Panc1 (cell line): ENCODE data around the gene TTC28. TPM values are rescaled to one million over a fixed set of nuclear protein-coding genes. Genes with fewer than 3 reads are reported as not detected.

ENCODE experiments used
- ATAC-seq: fragments of 200-7000 bp; cut with Tn5 transposase; 2 replicates; pipeline ENCODE4 v1.9.1; 2020; ENCODE audit warnings: mild to moderate bottlenecking, moderate library complexity
- BruUV-seq: library from RNA; stranded (reverse); fragments of 400-500 nt; replicated peaks from 2 replicates; lab custom pipeline; 2021; lab: Mats Ljungman, UMichigan
- CTCF ChIA-PET: fragments of 300-600 bp; sonication (Branson Sonifier 250); formaldehyde crosslinking; loops from one replicate; lab custom pipeline; 2022; ENCODE audit warnings: antibody characterized with exemption; lab: Charles Lee
- POLR2A ChIA-PET: fragments of 300-600 bp; sonication (Branson Sonifier 250); formaldehyde crosslinking; loops from one replicate; lab custom pipeline; 2022; ENCODE audit warnings: antibody characterized with exemption; lab: Charles Lee
- DNase-seq: peaks from one replicate; pipeline ENCODE4 v3.0.0-alpha.2; 2010; ENCODE audit warnings: low read depth, low spot score
- H3K27ac ChIP-seq: 2 replicates; pipeline ENCODE4 v1.5.1; 2011; ENCODE audit warnings: mild to moderate bottlenecking, low read length, inconsistent platforms
- H3K27me3 ChIP-seq: fragments of 200-500 bp; sonication (Bioruptor generic); 2 replicates; pipeline ENCODE4 v1.6.0; 2014; ENCODE audit warnings: low read length, inconsistent platforms; ENCODE audit not compliant: control insufficient read depth, insufficient read depth
- H3K36me3 ChIP-seq: fragments of 200-500 bp; sonication (Bioruptor generic); 2 replicates; pipeline ENCODE4 v1.5.1; 2014; ENCODE audit warnings: inconsistent platforms, mild to moderate bottlenecking, low read length, moderate library complexity; ENCODE audit not compliant: control insufficient read depth, insufficient read depth
- H3K4me1 ChIP-seq: 2 replicates; pipeline ENCODE4 v1.5.1; 2011; ENCODE audit warnings: inconsistent platforms, mild to moderate bottlenecking, low read length, moderate library complexity; ENCODE audit not compliant: control insufficient read depth, insufficient read depth
- H3K4me3 ChIP-seq, 2 experiments: 2 replicates each; pipeline ENCODE4 v1.5.1; 2011 to 2012; ENCODE audit warnings: low read depth in 2 of 2, low read length in 2 of 2, mild to moderate bottlenecking in 2 of 2, inconsistent platforms in 1 of 2, moderate library complexity in 1 of 2
- H3K9me3 ChIP-seq: fragments of 200-500 bp; sonication (Bioruptor generic); 2 replicates; pipeline ENCODE4 v1.5.1; 2014; ENCODE audit warnings: low read depth, mild to moderate bottlenecking, inconsistent platforms, low read length, moderate library complexity; ENCODE audit not compliant: control insufficient read depth, insufficient read depth
- POLR2AphosphoS5 ChIP-seq: IDR thresholded peaks from 2 replicates; pipeline ENCODE4 v1.6.1; 2012; ENCODE audit warnings: mild to moderate bottlenecking, low read depth, low read length, moderate library complexity
- SIN3A ChIP-seq: IDR thresholded peaks from 2 replicates; pipeline ENCODE4 v1.6.1; 2012; ENCODE audit warnings: low read depth, mild to moderate bottlenecking, low read length, moderate library complexity, borderline replicate concordance; ENCODE audit not compliant: insufficient read depth
- TCF7L2 ChIP-seq: IDR thresholded peaks from 2 replicates; pipeline ENCODE4 v1.6.1; 2011; ENCODE audit warnings: mild to moderate bottlenecking, low read depth, low read length, inconsistent platforms
- in situ Hi-C: cut with HindIII; loops from 2 replicates; pipeline ENCODE4 v1.10.0; 2016; ENCODE audit warnings: low sequenced_read_pairs, low pct_unique_long_range_greater_than_20kb
- intact Hi-C: fragments of 100-400 bp; cut with micrococcal nuclease; formaldehyde crosslinking; loops from one replicate; pipeline ENCODE4 v1.10.0; 2022; ENCODE audit not compliant: unreplicated experiment
- total RNA-seq: library from RNA; stranded (reverse); gene quantifications from one replicate; pipeline ENCODE4 v1.2.1, GENCODE V29; 2021; ENCODE audit not compliant: unreplicated experiment
- TF ChIP-seq, protein P1 (sequence below), 2 experiments: IDR thresholded peaks; 2 replicates each; pipeline ENCODE4 v1.6.1; 2011 to 2012; ENCODE audit warnings: low read depth in 2 of 2, control low read depth in 1 of 2, low read length in 1 of 2, mild to moderate bottlenecking in 1 of 2, moderate library complexity in 1 of 2; ENCODE audit not compliant: insufficient read depth in 1 of 2
- TF ChIP-seq, protein P2 (sequence below): fragments of 450-650 bp; IDR thresholded peaks from 2 replicates; pipeline ENCODE4 v1.5.1; 2017; ENCODE audit warnings: mild to moderate bottlenecking

The TTC28 gene
- total RNA-seq, 1 experiment from 2014 or later: 24.8 TPM

DNA sequence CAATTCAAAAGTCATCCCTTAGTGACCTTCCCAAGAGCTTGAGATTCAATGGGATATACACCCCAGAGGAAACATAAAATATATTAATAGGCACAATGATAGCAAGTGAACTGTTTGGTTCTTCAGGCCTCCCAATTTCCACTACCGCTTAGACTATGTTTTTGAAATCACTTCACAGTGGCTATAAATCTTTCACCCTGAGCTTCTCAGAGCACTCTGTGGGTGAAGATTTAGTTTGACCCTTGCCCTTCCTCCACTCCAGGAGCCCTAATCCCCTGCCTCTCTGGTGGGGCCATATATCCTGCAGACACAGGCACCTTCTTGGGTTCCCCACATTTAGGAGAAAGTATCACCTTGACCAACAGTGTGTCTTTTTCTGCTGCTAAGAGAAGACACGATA, 573.7 kb downstream of the TTC28 start:
- H3K36me3 ChIP-seq: no peaks in the 10 kb centered on the region
- in situ Hi-C loops: no loop called here

DNA sequence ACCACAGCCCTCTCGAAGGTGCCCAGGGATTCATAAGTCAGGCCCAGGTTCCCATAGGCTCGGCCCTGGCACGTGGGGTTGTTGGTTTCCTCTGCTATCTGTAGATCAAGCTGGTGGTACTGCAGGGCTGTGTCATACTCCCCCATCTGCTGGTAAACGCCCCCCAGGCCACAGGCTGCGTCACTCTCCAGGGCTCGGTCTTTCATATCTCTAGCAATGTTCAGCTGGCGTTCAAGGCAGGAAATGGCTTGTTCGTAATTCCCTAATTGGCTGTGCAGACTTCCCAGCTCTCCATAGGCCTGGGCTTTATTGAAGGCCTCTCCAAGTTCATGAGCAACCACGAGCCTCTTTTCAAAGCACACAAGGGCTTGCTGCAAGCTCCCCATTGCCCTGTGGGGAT, 574.2 kb downstream of the TTC28 start:
- no peak overlapping the region for H3K4me3 ChIP-seq
- intact Hi-C loops: no loop called here
- no peaks in the 10 kb centered on the region for H3K4me1 ChIP-seq
- ATAC-seq (no peak), DNase-seq (no peak)
- no peaks in the 10 kb centered on the region for H3K9me3 ChIP-seq
- ChIA-PET POLR2A (no interaction called here), CTCF (no interaction called here)
- no peak overlapping the region for H3K27ac ChIP-seq
- no TSS peak for BruUV-seq
- no peaks in the 10 kb centered on the region for H3K27me3 ChIP-seq
- TF ChIP-seq SIN3A (no peak), POLR2AphosphoS5 (no peak), TCF7L2 (no peak)
- TF ChIP-seq, protein P1, sequence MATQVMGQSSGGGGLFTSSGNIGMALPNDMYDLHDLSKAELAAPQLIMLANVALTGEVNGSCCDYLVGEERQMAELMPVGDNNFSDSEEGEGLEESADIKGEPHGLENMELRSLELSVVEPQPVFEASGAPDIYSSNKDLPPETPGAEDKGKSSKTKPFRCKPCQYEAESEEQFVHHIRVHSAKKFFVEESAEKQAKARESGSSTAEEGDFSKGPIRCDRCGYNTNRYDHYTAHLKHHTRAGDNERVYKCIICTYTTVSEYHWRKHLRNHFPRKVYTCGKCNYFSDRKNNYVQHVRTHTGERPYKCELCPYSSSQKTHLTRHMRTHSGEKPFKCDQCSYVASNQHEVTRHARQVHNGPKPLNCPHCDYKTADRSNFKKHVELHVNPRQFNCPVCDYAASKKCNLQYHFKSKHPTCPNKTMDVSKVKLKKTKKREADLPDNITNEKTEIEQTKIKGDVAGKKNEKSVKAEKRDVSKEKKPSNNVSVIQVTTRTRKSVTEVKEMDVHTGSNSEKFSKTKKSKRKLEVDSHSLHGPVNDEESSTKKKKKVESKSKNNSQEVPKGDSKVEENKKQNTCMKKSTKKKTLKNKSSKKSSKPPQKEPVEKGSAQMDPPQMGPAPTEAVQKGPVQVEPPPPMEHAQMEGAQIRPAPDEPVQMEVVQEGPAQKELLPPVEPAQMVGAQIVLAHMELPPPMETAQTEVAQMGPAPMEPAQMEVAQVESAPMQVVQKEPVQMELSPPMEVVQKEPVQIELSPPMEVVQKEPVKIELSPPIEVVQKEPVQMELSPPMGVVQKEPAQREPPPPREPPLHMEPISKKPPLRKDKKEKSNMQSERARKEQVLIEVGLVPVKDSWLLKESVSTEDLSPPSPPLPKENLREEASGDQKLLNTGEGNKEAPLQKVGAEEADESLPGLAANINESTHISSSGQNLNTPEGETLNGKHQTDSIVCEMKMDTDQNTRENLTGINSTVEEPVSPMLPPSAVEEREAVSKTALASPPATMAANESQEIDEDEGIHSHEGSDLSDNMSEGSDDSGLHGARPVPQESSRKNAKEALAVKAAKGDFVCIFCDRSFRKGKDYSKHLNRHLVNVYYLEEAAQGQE (IDR thresholded peaks at IDR 0.05; ENCODE audit: insufficient read depth in 1 of 2, low read depth in 2 of 2, low read length in 1 of 2): no peak
- TF ChIP-seq, protein P2, sequence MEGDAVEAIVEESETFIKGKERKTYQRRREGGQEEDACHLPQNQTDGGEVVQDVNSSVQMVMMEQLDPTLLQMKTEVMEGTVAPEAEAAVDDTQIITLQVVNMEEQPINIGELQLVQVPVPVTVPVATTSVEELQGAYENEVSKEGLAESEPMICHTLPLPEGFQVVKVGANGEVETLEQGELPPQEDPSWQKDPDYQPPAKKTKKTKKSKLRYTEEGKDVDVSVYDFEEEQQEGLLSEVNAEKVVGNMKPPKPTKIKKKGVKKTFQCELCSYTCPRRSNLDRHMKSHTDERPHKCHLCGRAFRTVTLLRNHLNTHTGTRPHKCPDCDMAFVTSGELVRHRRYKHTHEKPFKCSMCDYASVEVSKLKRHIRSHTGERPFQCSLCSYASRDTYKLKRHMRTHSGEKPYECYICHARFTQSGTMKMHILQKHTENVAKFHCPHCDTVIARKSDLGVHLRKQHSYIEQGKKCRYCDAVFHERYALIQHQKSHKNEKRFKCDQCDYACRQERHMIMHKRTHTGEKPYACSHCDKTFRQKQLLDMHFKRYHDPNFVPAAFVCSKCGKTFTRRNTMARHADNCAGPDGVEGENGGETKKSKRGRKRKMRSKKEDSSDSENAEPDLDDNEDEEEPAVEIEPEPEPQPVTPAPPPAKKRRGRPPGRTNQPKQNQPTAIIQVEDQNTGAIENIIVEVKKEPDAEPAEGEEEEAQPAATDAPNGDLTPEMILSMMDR: no peak
- in situ Hi-C loops: no loop called here
- no peaks in the 10 kb centered on the region for H3K36me3 ChIP-seq

More for the DNA sequence above, 573.7 kb downstream of the TTC28 start:
- TF ChIP-seq, protein P2: no peak
- no peak for TF ChIP-seq POLR2AphosphoS5
- TF ChIP-seq, protein P1 (IDR thresholded peaks at IDR 0.05; ENCODE audit: insufficient read depth in 1 of 2, low read depth in 2 of 2, low read length in 1 of 2): no peak
- no peak for TF ChIP-seq TCF7L2
- no peak for TF ChIP-seq SIN3A
- CTCF ChIA-PET: no interaction called here
- Histone ChIP-seq H3K4me3 (no peak overlapping the region), H3K27me3 (no peaks in the 10 kb centered on the region), H3K4me1 (no peaks in the 10 kb centered on the region), H3K9me3 (no peaks in the 10 kb centered on the region), H3K27ac (no peak overlapping the region)
- intact Hi-C loops: no loop called here
- ATAC-seq (no peak), DNase-seq (no peak)
- no TSS peak for BruUV-seq
- POLR2A ChIA-PET: no interaction called here
